ENCODE data around the gene UTF1. TPM values are rescaled to one million over a fixed set of nuclear protein-coding genes. Genes with fewer than 3 reads are reported as not detected.

The UTF1 gene, protein sequence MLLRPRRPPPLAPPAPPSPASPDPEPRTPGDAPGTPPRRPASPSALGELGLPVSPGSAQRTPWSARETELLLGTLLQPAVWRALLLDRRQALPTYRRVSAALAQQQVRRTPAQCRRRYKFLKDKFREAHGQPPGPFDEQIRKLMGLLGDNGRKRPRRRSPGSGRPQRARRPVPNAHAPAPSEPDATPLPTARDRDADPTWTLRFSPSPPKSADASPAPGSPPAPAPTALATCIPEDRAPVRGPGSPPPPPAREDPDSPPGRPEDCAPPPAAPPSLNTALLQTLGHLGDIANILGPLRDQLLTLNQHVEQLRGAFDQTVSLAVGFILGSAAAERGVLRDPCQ
- not detected in 2 replicates for total RNA-seq

DNA sequence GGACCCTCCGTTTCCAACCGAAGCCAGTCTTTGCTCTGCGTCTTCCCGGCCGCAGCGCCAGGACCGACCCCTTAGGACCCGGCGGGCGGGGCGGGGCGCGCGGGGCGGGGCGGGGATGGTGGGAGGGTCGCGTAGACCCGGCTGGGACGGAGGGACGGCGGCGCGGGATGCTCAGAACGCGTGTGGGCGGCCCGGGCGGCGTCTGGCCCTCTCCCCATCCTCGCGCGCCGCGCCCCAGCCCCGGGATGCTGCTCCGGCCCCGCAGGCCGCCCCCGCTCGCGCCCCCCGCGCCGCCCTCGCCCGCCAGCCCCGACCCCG is at the start of gene UTF1:
Gene UTF1 (plus strand): TSS at position 174 of the 318 bp plus-strand sequence. CDS start 72 bp downstream, at position 246.

DNA sequence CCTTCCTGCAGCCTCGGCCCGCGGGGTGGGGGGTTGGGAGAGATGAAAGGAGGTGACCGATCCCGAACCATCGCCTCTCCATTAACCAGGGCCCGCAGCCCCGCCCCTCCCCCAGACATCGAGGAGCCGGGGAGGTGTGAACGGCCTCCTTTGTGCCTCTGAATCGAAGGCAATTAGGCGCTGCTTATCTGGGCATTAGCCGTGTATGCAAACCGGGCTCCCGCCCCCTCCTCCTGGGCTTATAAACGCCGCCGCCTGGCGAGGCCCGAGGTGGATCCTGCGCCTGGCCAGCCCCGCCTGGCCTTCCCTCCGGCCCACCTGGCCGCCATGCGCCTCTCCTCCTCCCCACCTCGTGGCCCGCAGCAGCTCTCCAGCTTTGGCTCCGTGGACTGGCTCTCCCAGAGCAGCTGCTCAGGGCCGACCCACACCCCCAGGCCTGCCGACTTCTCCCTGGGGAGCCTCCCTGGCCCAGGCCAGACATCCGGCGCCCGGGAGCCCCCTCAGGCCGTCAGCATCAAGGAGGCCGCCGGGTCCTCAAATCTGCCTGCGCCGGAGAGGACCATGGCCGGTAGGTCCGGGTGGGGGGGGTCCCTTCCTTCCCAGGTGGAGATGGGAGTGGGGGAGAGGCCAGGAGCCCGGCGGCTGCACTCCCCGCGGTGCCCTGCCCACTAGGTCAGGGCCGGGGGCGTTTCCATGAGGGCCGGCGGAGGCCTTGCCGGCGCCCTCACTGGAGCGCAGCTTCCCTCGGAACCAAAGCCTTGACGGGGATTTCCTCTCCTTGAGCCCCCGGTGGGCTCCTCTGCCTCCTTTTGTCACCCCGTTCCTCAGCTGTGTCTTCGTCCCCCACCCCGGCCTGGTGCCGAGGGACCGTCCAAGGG is 7.8 kb downstream of the UTF1 start, which contains the start of gene VENTX:
Gene VENTX (plus strand): TSS at position 268 of the 878 bp plus-strand sequence. CDS start 60 bp downstream, at position 328.

DNA sequence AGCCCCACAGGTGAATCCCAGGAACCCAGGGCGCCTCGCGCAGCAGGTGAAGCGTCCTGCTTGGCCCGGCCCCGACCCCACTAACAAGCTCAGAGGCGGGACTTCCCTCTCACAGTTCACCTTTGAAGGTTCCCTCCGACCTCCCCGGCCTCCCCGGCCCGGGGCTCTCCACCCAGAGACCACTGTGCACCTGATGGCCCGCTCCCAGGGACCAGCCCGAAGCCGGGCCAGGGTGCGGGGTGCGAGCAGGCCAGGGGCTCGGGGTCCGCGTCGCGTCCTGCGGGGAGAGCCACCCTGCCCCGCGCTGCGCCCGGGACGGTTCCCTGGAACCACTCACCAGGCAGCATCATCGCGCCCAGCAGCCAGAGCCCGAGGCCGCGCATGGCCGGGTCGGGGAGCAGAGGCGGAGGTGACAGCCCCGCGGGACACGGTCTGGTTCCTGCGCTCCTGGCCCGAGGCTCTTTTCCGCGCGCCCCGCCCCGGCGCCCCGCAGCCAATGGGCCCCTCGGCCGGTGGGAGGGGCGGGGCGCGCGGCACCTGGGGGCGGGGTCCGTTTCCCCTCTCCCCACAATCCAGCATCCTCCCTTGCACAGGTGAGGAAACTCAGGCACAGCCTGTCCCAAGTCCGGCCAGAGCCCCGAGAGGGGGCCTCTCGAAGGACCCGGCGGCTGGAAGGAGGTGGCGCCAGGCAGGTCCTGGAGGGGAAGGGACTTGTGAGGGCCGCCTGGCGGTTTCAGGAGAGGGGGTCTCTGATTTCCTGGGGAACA is 46.6 kb downstream of the UTF1 start, which contains the start of gene ADAM8:
Gene ADAM8 (minus strand): TSS at position 434 of the 767 bp plus-strand sequence. CDS start 51 bp downstream, at position 383.

Other genes with a start within 250 kb of the UTF1 start
- gene ADGRA1, start 142.3 kb upstream of the UTF1 start, total RNA-seq: not detected in 2 replicates
- gene KNDC1, start 70.0 kb upstream of the UTF1 start, total RNA-seq: 0.54 and 0.65 TPM in 2 replicates
- not detected in 2 replicates for gene VENTX, start 7.6 kb downstream of the UTF1 start, total RNA-seq
- 0.32 and 0.65 TPM in 2 replicates for gene ADAM8, start 46.7 kb downstream of the UTF1 start, total RNA-seq
- gene TUBGCP2, start 78.7 kb downstream of the UTF1 start, total RNA-seq: 51.0 and 62.5 TPM in 2 replicates
- gene ZNF511, start 78.7 kb downstream of the UTF1 start, total RNA-seq: 21.1 and 23.0 TPM in 2 replicates
- gene CALY, start 106.7 kb downstream of the UTF1 start, total RNA-seq: not detected in 2 replicates
- gene PRAP1, start 117.2 kb downstream of the UTF1 start, total RNA-seq: not detected in 2 replicates
- gene FUOM, start 127.8 kb downstream of the UTF1 start, total RNA-seq: 10.4 and 20.8 TPM in 2 replicates
- 51.8 and 52.0 TPM in 2 replicates for gene ECHS1, start 143.1 kb downstream of the UTF1 start, total RNA-seq
- gene PAOX, start 149.0 kb downstream of the UTF1 start, total RNA-seq: 4.2 and 4.4 TPM in 2 replicates
- gene MTG1, start 163.9 kb downstream of the UTF1 start, total RNA-seq: 29.1 and 29.4 TPM in 2 replicates
- gene SPRN, start 194.4 kb downstream of the UTF1 start, total RNA-seq: 0.11 and 0.13 TPM in 2 replicates
- gene SCART1, start 223.7 kb downstream of the UTF1 start, total RNA-seq: 3.3 and 3.4 TPM in 2 replicates

All from articular chondrocyte of knee joint (primary cell).